Stimulated activated naive CD4-positive, alpha-beta T cell (primary cell): ENCODE results near the gene RTTN.

Experiments
- DNase-seq, 6 experiments: peaks; one replicate each; lab custom pipeline; 2025; lab: John Stamatoyannopoulos, UW

The RTTN gene

GRCh38 chr18:70028084-70028483 is 177.4 kb downstream of the RTTN start:
- no peak for DNase-seq

GRCh38 chr18:70025580-70025979 is 179.9 kb downstream of the RTTN start:
- no peak for DNase-seq

GRCh38 chr18:70024829-70025228 is 180.7 kb downstream of the RTTN start:
- no peak for DNase-seq

- DNase-seq = no peak
These were observed 181.4 kb downstream of the RTTN start for GRCh38 chr18:70024093-70024492.

- DNase-seq = no peak
These were observed 182.9 kb downstream of the RTTN start for GRCh38 chr18:70022636-70023035.

GRCh38 chr18:70021498-70021897 is 184.0 kb downstream of the RTTN start:
- no peak for DNase-seq

GRCh38 chr18:70021043-70021442 is 184.4 kb downstream of the RTTN start:
- no peak for DNase-seq

- no peak for DNase-seq
These were observed 185.5 kb downstream of the RTTN start for GRCh38 chr18:70019991-70020390.

- no peak for DNase-seq
These were observed 186.4 kb downstream of the RTTN start for GRCh38 chr18:70019136-70019535.

- no peak for DNase-seq
These were observed 190.4 kb downstream of the RTTN start for GRCh38 chr18:70015127-70015526.

- DNase-seq = no peak
These were observed 199.9 kb downstream of the RTTN start for GRCh38 chr18:70005580-70005979.

- no peak for DNase-seq
These were observed 200.8 kb downstream of the RTTN start for GRCh38 chr18:70004696-70005095.

GRCh38 chr18:69999656-70000055 is 205.8 kb downstream of the RTTN start:
- DNase-seq = no peak

GRCh38 chr18:69998523-69998987 is 206.9 kb downstream of the RTTN start:
- DNase-seq = no peak

GRCh38 chr18:69996951-69997798 is 208.3 kb downstream of the RTTN start:
- DNase-seq = no peak

- no peak for DNase-seq
These were observed 209.1 kb downstream of the RTTN start for GRCh38 chr18:69996417-69996816.

- DNase-seq = no peak
These were observed 209.7 kb downstream of the RTTN start for GRCh38 chr18:69995774-69996173.

GRCh38 chr18:69992776-69993175 is 212.7 kb downstream of the RTTN start:
- no peak for DNase-seq

- no peak for DNase-seq
These were observed 217.6 kb downstream of the RTTN start for GRCh38 chr18:69987870-69988269.

GRCh38 chr18:69985239-69985638 is 220.2 kb downstream of the RTTN start:
- no peak for DNase-seq

- no peak for DNase-seq
These were observed 223.1 kb downstream of the RTTN start for GRCh38 chr18:69982417-69982816.

GRCh38 chr18:69981948-69982347 is 223.5 kb downstream of the RTTN start:
- DNase-seq = no peak

- DNase-seq = no peak
These were observed 224.3 kb downstream of the RTTN start for GRCh38 chr18:69980982-69981804.
